GM19023 (cell line): Measurements from ENCODE around the gene CTNNA1.

Experiments used
- ATAC-seq: cut with Tn5 transposase; IDR thresholded peaks from one replicate; pipeline ENCODE4 v1.9.1; 2021; ENCODE audit warnings: mild to moderate bottlenecking, moderate library complexity; ENCODE audit not compliant: unreplicated experiment

CTNNA1 gene

GRCh38 chr5:138979684-138980280 is 226.6 kb downstream of the CTNNA1 start:
- ATAC-seq, result no peak

- ATAC-seq, result no peak
These were observed 227.2 kb downstream of the CTNNA1 start for GRCh38 chr5:138980441-138980840.

GRCh38 chr5:138981131-138981530 is 227.9 kb downstream of the CTNNA1 start:
- ATAC-seq, result no peak

GRCh38 chr5:138981586-138981985 is 228.4 kb downstream of the CTNNA1 start:
- no peak for ATAC-seq

GRCh38 chr5:138983984-138984383 is 230.8 kb downstream of the CTNNA1 start:
- ATAC-seq, result no peak
